Mesenchymal stem cell (in vitro differentiated cells and primary cell): ENCODE results near the gene OR6K6.

Experiments used
- DNase-seq: peaks from one replicate; pipeline ENCODE4 v3.0.0-alpha.2; 2013
- H2AFZ ChIP-seq: one replicate; pipeline ENCODE4 v1.6.1; 2013; ENCODE audit warnings: low read depth, mild to moderate bottlenecking, control low read depth, inconsistent platforms, low read length, moderate library complexity
- H2AK5ac ChIP-seq: 2 replicates; pipeline ENCODE4 v1.6.1; 2013; ENCODE audit warnings: low read length, moderate library complexity, mild to moderate bottlenecking, inconsistent platforms; ENCODE audit not compliant: severe bottlenecking
- H2BK120ac ChIP-seq: one replicate; pipeline ENCODE4 v1.6.1; 2013; ENCODE audit warnings: low read depth, mild to moderate bottlenecking, inconsistent platforms, low read length, moderate library complexity
- H2BK12ac ChIP-seq, 2 experiments: one replicate each; pipeline ENCODE4 v1.6.1; 2013; ENCODE audit warnings: inconsistent platforms in 2 of 2, low read length in 2 of 2, mild to moderate bottlenecking in 2 of 2, moderate library complexity in 2 of 2, control low read depth in 1 of 2
- H2BK15ac ChIP-seq: one replicate; pipeline ENCODE4 v1.6.1; 2013; ENCODE audit warnings: mild to moderate bottlenecking, low read depth, inconsistent platforms; ENCODE audit not compliant: poor library complexity, severe bottlenecking
- H2BK5ac ChIP-seq: 2 replicates; pipeline ENCODE4 v1.6.1; 2013; ENCODE audit warnings: low read depth, mild to moderate bottlenecking, low read length, control low read depth, inconsistent platforms; ENCODE audit not compliant: poor library complexity, severe bottlenecking
- H3K14ac ChIP-seq, 2 experiments: one replicate each; pipeline ENCODE4 v1.6.1; 2013; ENCODE audit warnings: inconsistent platforms in 2 of 2, low read length in 2 of 2, control low read depth in 1 of 2, mild to moderate bottlenecking in 1 of 2, moderate library complexity in 1 of 2
- H3K18ac ChIP-seq, 2 experiments: one replicate each; pipeline ENCODE4 v1.6.1; 2013; ENCODE audit warnings: inconsistent platforms in 2 of 2, low read length in 2 of 2, control low read depth in 1 of 2, low read depth in 1 of 2, mild to moderate bottlenecking in 1 of 2
- H3K23ac ChIP-seq, 2 experiments: one replicate each; pipeline ENCODE4 v1.6.1; 2013; ENCODE audit warnings: inconsistent platforms in 2 of 2, low read length in 2 of 2, mild to moderate bottlenecking in 2 of 2, moderate library complexity in 2 of 2, control low read depth in 1 of 2
- H3K27ac ChIP-seq: 2 replicates; pipeline ENCODE4 v1.5.1; 2013; ENCODE audit warnings: mild to moderate bottlenecking, moderate library complexity, low read length, control low read depth, inconsistent platforms; ENCODE audit not compliant: poor library complexity, severe bottlenecking
- H3K27me3 ChIP-seq, 2 experiments: 2 replicates each; pipeline versions ENCODE4 v1.6.1 to v1.7.0; 2013; ENCODE audit warnings: low read length in 2 of 2, mild to moderate bottlenecking in 2 of 2, moderate library complexity in 2 of 2, control low read depth in 1 of 2, inconsistent platforms in 1 of 2; ENCODE audit not compliant: control insufficient read depth in 1 of 2, insufficient read depth in 1 of 2
- H3K36me3 ChIP-seq, 2 experiments: 2 replicates each; pipeline versions ENCODE4 v1.6.1 to v1.7.0; 2013; ENCODE audit warnings: low read length in 2 of 2, control low read depth in 1 of 2, inconsistent platforms in 1 of 2, low read depth in 1 of 2, mild to moderate bottlenecking in 1 of 2; ENCODE audit not compliant: insufficient read depth in 2 of 2, control insufficient read depth in 1 of 2
- H3K4ac ChIP-seq, 2 experiments: one replicate each; pipeline ENCODE4 v1.6.1; 2013; ENCODE audit warnings: inconsistent platforms in 2 of 2, low read length in 2 of 2, mild to moderate bottlenecking in 2 of 2, moderate library complexity in 2 of 2, control low read depth in 1 of 2, low read depth in 1 of 2
- H3K4me1 ChIP-seq: 2 replicates; pipeline ENCODE4 v1.6.1; 2013; ENCODE audit warnings: low read depth, low read length, control low read depth; ENCODE audit not compliant: control insufficient read depth, insufficient read depth
- H3K4me2 ChIP-seq: 2 replicates; pipeline ENCODE4 v1.6.1; 2013; ENCODE audit warnings: low read length, mild to moderate bottlenecking, inconsistent platforms; ENCODE audit not compliant: poor library complexity, severe bottlenecking
- H3K4me3 ChIP-seq, 2 experiments: 2 replicates each; pipeline versions ENCODE4 v1.5.1 to v1.7.0; 2013; ENCODE audit warnings: low read length in 2 of 2, mild to moderate bottlenecking in 2 of 2, control low read depth in 1 of 2, low read depth in 1 of 2; ENCODE audit not compliant: insufficient read depth in 1 of 2
- H3K79me1 ChIP-seq: replicated peaks from 2 replicates; pipeline ENCODE4 v1.6.1; 2013; ENCODE audit warnings: mild to moderate bottlenecking, control low read depth, low read length, inconsistent platforms; ENCODE audit not compliant: poor library complexity, severe bottlenecking
- H3K9ac ChIP-seq: 2 replicates; pipeline ENCODE4 v1.7.0; 2013; ENCODE audit warnings: mild to moderate bottlenecking, low read length, moderate library complexity
- H3K9me3 ChIP-seq: 2 replicates; pipeline ENCODE4 v1.7.0; 2013; ENCODE audit warnings: mild to moderate bottlenecking, low read length; ENCODE audit not compliant: control insufficient read depth
- H4K8ac ChIP-seq: one replicate; pipeline ENCODE4 v1.6.1; 2013; ENCODE audit warnings: inconsistent platforms, mild to moderate bottlenecking, low read length, moderate library complexity
- H4K91ac ChIP-seq: one replicate; pipeline ENCODE4 v1.6.1; 2013; ENCODE audit warnings: mild to moderate bottlenecking, low read length, inconsistent platforms
- WGBS: methylation state at CpG from one replicate; pipeline ENCODE4 v1.1.7; 2013; ENCODE audit warnings: mixed read lengths; 5-methylcytosine and 5-hydroxymethylcytosine counted together

The OR6K6 gene

GRCh38 chr1:158732524-158732923 lies 22.0 kb upstream of the OR6K6 start:
- H4K8ac ChIP-seq: no peak overlapping the region
- DNase-seq: no peak
- H3K36me3 ChIP-seq: no peaks in the 10 kb centered on the region
- no peaks in the 10 kb centered on the region for H3K79me1 ChIP-seq
- no peak overlapping the region for H2BK12ac ChIP-seq
- H2BK120ac ChIP-seq: no peak overlapping the region
- H3K27me3 ChIP-seq: no peaks in the 10 kb centered on the region
- H4K91ac ChIP-seq: no peak overlapping the region
- H3K9me3 ChIP-seq: no peaks in the 10 kb centered on the region
- no peak overlapping the region for H3K14ac ChIP-seq
- H3K27ac ChIP-seq: no peak overlapping the region
- no peak overlapping the region for H3K4ac ChIP-seq
- 52% methylated on average over 1 of the region's 2 CpGs for WGBS
- H2BK15ac ChIP-seq: no peak overlapping the region
- no peak overlapping the region for H3K23ac ChIP-seq
- H3K4me1 ChIP-seq: no peaks in the 10 kb centered on the region
- H2AK5ac ChIP-seq: no peak overlapping the region
- H3K4me3 ChIP-seq: no peak overlapping the region
- H3K18ac ChIP-seq: no peak overlapping the region
- H3K9ac ChIP-seq: no peak overlapping the region
- no peak overlapping the region for H2BK5ac ChIP-seq
- H3K4me2 ChIP-seq: no peak overlapping the region
- H2AFZ ChIP-seq: no peak overlapping the region

GRCh38 chr1:158735848-158736247 lies 18.7 kb upstream of the OR6K6 start:
- H2BK5ac ChIP-seq: no peak overlapping the region
- no peak overlapping the region for H2BK12ac ChIP-seq
- no peak overlapping the region for H3K4ac ChIP-seq
- H2AK5ac ChIP-seq: no peak overlapping the region
- H2BK15ac ChIP-seq: no peak overlapping the region
- no peak overlapping the region for H3K4me2 ChIP-seq
- no peaks in the 10 kb centered on the region for H3K4me1 ChIP-seq
- no peak overlapping the region for H3K23ac ChIP-seq
- H2AFZ ChIP-seq: no peak overlapping the region
- H3K79me1 ChIP-seq: no peaks in the 10 kb centered on the region
- H3K36me3 ChIP-seq: no peaks in the 10 kb centered on the region
- H3K9me3 ChIP-seq: no peaks in the 10 kb centered on the region
- H3K27me3 ChIP-seq: no peaks in the 10 kb centered on the region
- DNase-seq: peak; percentile 29
- H2BK120ac ChIP-seq: no peak overlapping the region
- no peak overlapping the region for H3K27ac ChIP-seq
- no peak overlapping the region for H4K91ac ChIP-seq
- no peak overlapping the region for H3K4me3 ChIP-seq
- no peak overlapping the region for H3K14ac ChIP-seq
- H3K18ac ChIP-seq: no peak overlapping the region
- H3K9ac ChIP-seq: no peak overlapping the region
- H4K8ac ChIP-seq: no peak overlapping the region

DNA sequence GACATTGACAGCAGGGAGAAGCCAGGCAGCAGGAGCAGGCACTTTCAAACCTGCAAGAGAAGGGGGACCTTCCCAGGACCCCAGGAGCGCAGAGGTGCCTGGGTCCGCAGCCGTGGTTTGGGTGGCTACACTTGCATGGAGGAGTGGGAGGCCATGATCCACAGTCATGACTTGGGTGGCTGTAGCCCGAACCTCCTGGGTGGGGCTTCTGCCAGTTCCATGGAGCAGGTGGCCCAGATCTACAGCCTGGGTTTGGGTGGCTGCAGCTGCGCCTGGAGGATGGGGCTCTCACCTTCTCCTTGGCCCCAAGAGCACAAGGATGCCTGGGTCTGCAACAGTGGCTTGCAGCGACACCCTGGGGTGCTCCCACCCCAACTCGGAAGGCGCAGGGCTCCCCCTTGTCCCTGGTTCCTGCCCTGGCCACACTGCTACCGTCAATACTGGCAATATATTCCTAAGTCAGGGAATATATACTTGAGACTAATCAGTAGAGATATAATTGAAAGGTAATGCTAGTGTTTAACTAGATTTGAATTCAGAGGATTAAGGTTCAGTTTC lies 2.3 kb upstream of the OR6K6 start:
- no peak for DNase-seq
- H4K91ac ChIP-seq: no peak overlapping the region
- H3K27ac ChIP-seq: no peak overlapping the region
- H2BK120ac ChIP-seq: no peak overlapping the region
- no peak overlapping the region for H4K8ac ChIP-seq
- H3K4ac ChIP-seq: no peak overlapping the region
- no peak overlapping the region for H3K23ac ChIP-seq
- H3K79me1 ChIP-seq: no peaks in the 10 kb centered on the region
- no peaks in the 10 kb centered on the region for H3K4me1 ChIP-seq
- H2BK15ac ChIP-seq: no peak overlapping the region
- H3K4me2 ChIP-seq: no peak overlapping the region
- H3K9ac ChIP-seq: no peak overlapping the region
- H2BK12ac ChIP-seq: no peak overlapping the region
- H3K36me3 ChIP-seq: no peaks in the 10 kb centered on the region
- no peak overlapping the region for H2AFZ ChIP-seq
- H3K14ac ChIP-seq: no peak overlapping the region
- no peak overlapping the region for H3K18ac ChIP-seq
- no peaks in the 10 kb centered on the region for H3K9me3 ChIP-seq
- H3K4me3 ChIP-seq: no peak overlapping the region
- peaks cover 0 to 4% of the 10 kb centered on the region in 2 experiments for H3K27me3 ChIP-seq
- no peak overlapping the region for H2BK5ac ChIP-seq
- no peak overlapping the region for H2AK5ac ChIP-seq
- WGBS: 93% methylated on average over 5 of the region's 9 CpGs

- Histone ChIP-seq H2AK5ac (no peak within 1 kb of the TSS), H3K9ac (no peak within 1 kb of the TSS), H3K27ac (no peak within 1 kb of the TSS), H3K4ac (no peak within 1 kb of the TSS), H3K9me3 (no peaks in the 10 kb centered on the region), H2AFZ (no peak within 1 kb of the TSS), H3K4me3 (no peak within 1 kb of the TSS), H3K4me1 (no peaks in the 10 kb centered on the region), H2BK120ac (no peak within 1 kb of the TSS), H3K18ac (no peak within 1 kb of the TSS), H3K36me3 (no peaks in the 10 kb centered on the region), H3K79me1 (no peaks in the 10 kb centered on the region), H4K8ac (no peak within 1 kb of the TSS), H3K23ac (no peak within 1 kb of the TSS), H3K14ac (no peak within 1 kb of the TSS), H2BK5ac (no peak within 1 kb of the TSS), H3K4me2 (no peak within 1 kb of the TSS), H2BK12ac (no peak within 1 kb of the TSS), H2BK15ac (no peak within 1 kb of the TSS), H4K91ac (no peak within 1 kb of the TSS), H3K27me3 (no peaks in the 10 kb centered on the region)
- DNase-seq: no peak
- WGBS: 57% methylated on average over 5 of the region's 6 CpGs
These were observed 17.7 kb downstream of the OR6K6 start, which contains the start of gene OR6N1 for GRCh38 chr1:158771950-158772866. OR6N1 (minus strand) TSS chr1:158772195; CDS start chr1:158766682, 5,513 bp downstream.
